OCI-LY1 (cell line): ENCODE data around the gene CUX1.

ENCODE experiments used
- CTCF ChIP-seq: fragments of 200-600 bp; sonication (generic), shearing (Covaris generic); IDR thresholded peaks from 2 replicates; pipeline ENCODE4 v1.5.1; 2017; ENCODE audit warnings: mild to moderate bottlenecking, antibody characterized with exemption, low read length, moderate library complexity, mixed read lengths
- EZH2 ChIP-seq: fragments of 200-600 bp; sonication (generic), shearing (Covaris generic); IDR thresholded peaks from 2 replicates; pipeline ENCODE4 v1.8.0; 2017; ENCODE audit warnings: borderline replicate concordance, mixed run types, mild to moderate bottlenecking, antibody characterized with exemption, low read length, moderate library complexity, mixed read lengths

- no peak for TF ChIP-seq CTCF
- TF ChIP-seq EZH2: no peak
Observed at GRCh38 chr7:102292813-102293798, 475.7 kb downstream of the CUX1 start.
